IPS-18c (cell line): ENCODE data around the gene CNGB1.

Source experiments
- H3K4me3 ChIP-seq: 2 replicates; pipeline ENCODE4 v1.7.0; 2013; ENCODE audit warnings: low read depth, mild to moderate bottlenecking, low read length, moderate library complexity; ENCODE audit not compliant: insufficient read depth
- H3K9me3 ChIP-seq: one replicate; pipeline ENCODE4 v1.6.1; 2013; ENCODE audit warnings: mild to moderate bottlenecking, low read length, moderate library complexity; ENCODE audit not compliant: control insufficient read depth, insufficient read depth

The CNGB1 gene

GRCh38 chr16:57893217-57893558 is 77.7 kb downstream of the CNGB1 start:
- no peaks in the 10 kb centered on the region for H3K9me3 ChIP-seq
- no peak overlapping the region for H3K4me3 ChIP-seq

GRCh38 chr16:57892447-57893096 is 78.4 kb downstream of the CNGB1 start:
- H3K9me3 ChIP-seq = no peaks in the 10 kb centered on the region

GRCh38 chr16:57892041-57892440 is 78.9 kb downstream of the CNGB1 start:
- no peak overlapping the region for H3K4me3 ChIP-seq
- H3K9me3 ChIP-seq = no peaks in the 10 kb centered on the region

More at GRCh38 chr16:57892447-57893096, 78.4 kb downstream of the CNGB1 start:
- H3K4me3 ChIP-seq = no peak overlapping the region

- H3K9me3 ChIP-seq = no peaks in the 10 kb centered on the region
- H3K4me3 ChIP-seq = no peak overlapping the region
Measured at GRCh38 chr16:57890752-57891111, 80.2 kb downstream of the CNGB1 start.

- Histone ChIP-seq H3K9me3 (no peaks in the 10 kb centered on the region), H3K4me3 (no peak overlapping the region)
Measured at GRCh38 chr16:57889960-57890751, 80.8 kb downstream of the CNGB1 start.

- Histone ChIP-seq H3K9me3 (no peaks in the 10 kb centered on the region), H3K4me3 (no peak overlapping the region)
Measured at GRCh38 chr16:57889522-57889921, 81.4 kb downstream of the CNGB1 start.

- H3K9me3 ChIP-seq = peaks cover 4% of the 10 kb centered on the region
- no peak overlapping the region for H3K4me3 ChIP-seq
Measured at GRCh38 chr16:57889111-57889510, 81.8 kb downstream of the CNGB1 start.

GRCh38 chr16:57888128-57888527 is 82.8 kb downstream of the CNGB1 start:
- peaks cover 4% of the 10 kb centered on the region for H3K9me3 ChIP-seq
- H3K4me3 ChIP-seq = no peak overlapping the region

- Histone ChIP-seq H3K4me3 (no peak overlapping the region), H3K9me3 (peaks cover 4% of the 10 kb centered on the region)
Measured at GRCh38 chr16:57887711-57888110, 83.2 kb downstream of the CNGB1 start.

- Histone ChIP-seq H3K9me3 (peaks cover 4% of the 10 kb centered on the region), H3K4me3 (no peak overlapping the region)
Measured at GRCh38 chr16:57886427-57886826, 84.5 kb downstream of the CNGB1 start.

- peaks cover 4% of the 10 kb centered on the region for H3K9me3 ChIP-seq
- no peak overlapping the region; the same call in 1 of the 2 replicates for H3K4me3 ChIP-seq
Measured at GRCh38 chr16:57884655-57885133, 86.2 kb downstream of the CNGB1 start.

GRCh38 chr16:57883953-57884654 is 86.8 kb downstream of the CNGB1 start:
- H3K4me3 ChIP-seq = no peak overlapping the region; the same call in 1 of the 2 replicates
- H3K9me3 ChIP-seq = peaks cover 4% of the 10 kb centered on the region

- H3K9me3 ChIP-seq = peaks cover 4% of the 10 kb centered on the region
- H3K4me3 ChIP-seq = no peak overlapping the region
Measured at GRCh38 chr16:57883480-57883879, 87.4 kb downstream of the CNGB1 start.

GRCh38 chr16:57882792-57883191 is 88.1 kb downstream of the CNGB1 start:
- Histone ChIP-seq H3K9me3 (peaks cover 4% of the 10 kb centered on the region), H3K4me3 (no peak overlapping the region)

- Histone ChIP-seq H3K9me3 (peaks cover 4% of the 10 kb centered on the region), H3K4me3 (no peak overlapping the region)
Measured at GRCh38 chr16:57882206-57882605, 88.7 kb downstream of the CNGB1 start.

- H3K9me3 ChIP-seq = peaks cover 2% of the 10 kb centered on the region
- H3K4me3 ChIP-seq = no peak overlapping the region
Measured at GRCh38 chr16:57878586-57878985, 92.3 kb downstream of the CNGB1 start.

GRCh38 chr16:57876210-57876609 is 94.7 kb downstream of the CNGB1 start:
- Histone ChIP-seq H3K4me3 (no peak overlapping the region), H3K9me3 (peaks cover 2% of the 10 kb centered on the region)

- no peak overlapping the region for H3K4me3 ChIP-seq
- H3K9me3 ChIP-seq = peaks cover 2% of the 10 kb centered on the region
Measured at GRCh38 chr16:57875347-57875746, 95.6 kb downstream of the CNGB1 start.
